Mucosa of descending colon (tissue), 3 donors: Measurements from ENCODE around the gene BICRA. TPM values are rescaled to one million over a fixed set of nuclear protein-coding genes. Genes with fewer than 3 reads are reported as not detected.

Source experiments
- ATAC-seq: fragments of 200-7000 bp; cut with Tn5 transposase; one replicate; pipeline ENCODE4 v1.9.1; 2020; ENCODE audit warnings: mild to moderate bottlenecking, moderate library complexity
- DNase-seq, 3 donors: peaks; one replicate each; pipeline ENCODE4 v3.0.0-alpha.2; 2020
- H3K36me3 ChIP-seq: fragments of 200-600 bp; one replicate; pipeline ENCODE4 v1.8.0; 2021; ENCODE audit warnings: low read depth, mild to moderate bottlenecking
- H3K4me1 ChIP-seq: fragments of 200-600 bp; one replicate; pipeline ENCODE4 v1.8.0; 2021; ENCODE audit warnings: low read depth, mild to moderate bottlenecking
- H3K4me3 ChIP-seq: fragments of 200-600 bp; one replicate; pipeline ENCODE4 v1.8.0; 2021; ENCODE audit warnings: mild to moderate bottlenecking
- H3K9me3 ChIP-seq: fragments of 200-600 bp; one replicate; pipeline ENCODE4 v1.8.0; 2021; ENCODE audit warnings: mild to moderate bottlenecking
- intact Hi-C, 2 donors: fragments of 100-400 bp; cut with DNase I in 1 of 2; cut with micrococcal nuclease in 1 of 2; formaldehyde crosslinking; loops; one replicate each; pipeline versions ENCODE4 v1.11.0 to v1.11.1; 2022; cut with DNase I, micrococcal nuclease
- total RNA-seq, 3 donors: library from RNA; stranded (reverse); fragmentation: NEBNext Ultra II Directional in 2 of 3; extraction: Animal tissue kit (Norgen Biotek cat#: 25700) in 2 of 3; gene quantifications; one replicate each; pipeline versions ENCODE4 v1.2.1 to v1.2.4, GENCODE V29; 2021 to 2023
- TF ChIP-seq, protein P1 (sequence below): fragments of 200-600 bp; IDR thresholded peaks from one replicate; pipeline ENCODE4 v1.8.0; 2022; ENCODE audit warnings: antibody characterized with exemption, mild to moderate bottlenecking
- donor health status: DM: no; HTN: no; CAD: no; lungs with moderate emphysema.
- donor health status: DM: no; HTN: no; CAD: no.
- donor health status: DM: no; HTN: yes; CAD: no.

The BICRA gene
- total RNA-seq, 3 donors from 2014 or later = 18.1 to 19.7 (median 18.5) TPM

GRCh38 chr19:47608074-47608918 is 638 bp upstream of the BICRA start:
- H3K4me1 ChIP-seq = peaks cover 17% of the 10 kb centered on the region
- DNase-seq (peak; percentile 95 to 98 (median 96)), ATAC-seq (peak; percentile 94)
- intact Hi-C loops = loop anchor here in 1 of 2 donors (10.0 kb wide), 1 partner anchor 93 kb away; the partner anchor contains the start of gene NAPA
- TF ChIP-seq, protein P1, sequence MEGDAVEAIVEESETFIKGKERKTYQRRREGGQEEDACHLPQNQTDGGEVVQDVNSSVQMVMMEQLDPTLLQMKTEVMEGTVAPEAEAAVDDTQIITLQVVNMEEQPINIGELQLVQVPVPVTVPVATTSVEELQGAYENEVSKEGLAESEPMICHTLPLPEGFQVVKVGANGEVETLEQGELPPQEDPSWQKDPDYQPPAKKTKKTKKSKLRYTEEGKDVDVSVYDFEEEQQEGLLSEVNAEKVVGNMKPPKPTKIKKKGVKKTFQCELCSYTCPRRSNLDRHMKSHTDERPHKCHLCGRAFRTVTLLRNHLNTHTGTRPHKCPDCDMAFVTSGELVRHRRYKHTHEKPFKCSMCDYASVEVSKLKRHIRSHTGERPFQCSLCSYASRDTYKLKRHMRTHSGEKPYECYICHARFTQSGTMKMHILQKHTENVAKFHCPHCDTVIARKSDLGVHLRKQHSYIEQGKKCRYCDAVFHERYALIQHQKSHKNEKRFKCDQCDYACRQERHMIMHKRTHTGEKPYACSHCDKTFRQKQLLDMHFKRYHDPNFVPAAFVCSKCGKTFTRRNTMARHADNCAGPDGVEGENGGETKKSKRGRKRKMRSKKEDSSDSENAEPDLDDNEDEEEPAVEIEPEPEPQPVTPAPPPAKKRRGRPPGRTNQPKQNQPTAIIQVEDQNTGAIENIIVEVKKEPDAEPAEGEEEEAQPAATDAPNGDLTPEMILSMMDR = no peak
- no peaks in the 10 kb centered on the region for H3K9me3 ChIP-seq
- peak overlapping the region; percentile 76 for H3K4me3 ChIP-seq
- H3K36me3 ChIP-seq = no peaks in the 10 kb centered on the region

- intact Hi-C loops = loop anchor here in 1 of 2 donors (10.0 kb wide), 1 partner anchor 95 kb away; the partner anchor contains the start of gene NAPA
- peak; percentile 67 to 81 (median 75) for DNase-seq
- no peaks in the 10 kb centered on the region for H3K9me3 ChIP-seq
- TF ChIP-seq, protein P1 = no peak
- H3K4me3 ChIP-seq = peak overlapping the region; percentile 76
- peaks cover 19% of the 10 kb centered on the region for H3K4me1 ChIP-seq
- H3K36me3 ChIP-seq = no peaks in the 10 kb centered on the region
- ATAC-seq = peak; percentile 47
Observed at GRCh38 chr19:47609906-47610894, 1.3 kb downstream of the BICRA start.

DNA sequence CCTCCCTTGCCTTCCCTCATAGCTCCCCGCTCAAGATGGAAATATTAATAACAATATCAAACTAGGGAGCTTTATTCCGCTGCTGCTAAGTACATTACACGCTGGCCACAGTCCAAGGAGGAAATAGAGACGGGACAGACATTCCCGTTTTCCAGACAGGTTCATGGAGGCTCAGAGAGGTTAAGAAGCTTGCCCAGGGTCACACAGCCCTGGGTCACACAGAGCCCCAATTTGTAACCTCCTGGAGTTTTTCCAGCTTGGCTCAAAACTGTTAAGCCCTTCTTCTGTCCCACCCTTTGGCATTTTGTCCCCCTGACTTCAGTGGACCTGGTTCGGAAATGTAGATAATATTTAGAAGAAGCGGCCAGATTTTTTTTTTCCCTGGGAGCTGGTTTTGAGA is 2.0 kb downstream of the BICRA start:
- Histone ChIP-seq H3K9me3 (no peaks in the 10 kb centered on the region), H3K4me1 (peaks cover 19% of the 10 kb centered on the region), H3K36me3 (no peaks in the 10 kb centered on the region), H3K4me3 (no peak overlapping the region)
- DNase-seq = peak in 1 of 3 donors; percentile 61
- ATAC-seq = no peak
- intact Hi-C loops = no loop called here
- TF ChIP-seq, protein P1 = no peak

DNA sequence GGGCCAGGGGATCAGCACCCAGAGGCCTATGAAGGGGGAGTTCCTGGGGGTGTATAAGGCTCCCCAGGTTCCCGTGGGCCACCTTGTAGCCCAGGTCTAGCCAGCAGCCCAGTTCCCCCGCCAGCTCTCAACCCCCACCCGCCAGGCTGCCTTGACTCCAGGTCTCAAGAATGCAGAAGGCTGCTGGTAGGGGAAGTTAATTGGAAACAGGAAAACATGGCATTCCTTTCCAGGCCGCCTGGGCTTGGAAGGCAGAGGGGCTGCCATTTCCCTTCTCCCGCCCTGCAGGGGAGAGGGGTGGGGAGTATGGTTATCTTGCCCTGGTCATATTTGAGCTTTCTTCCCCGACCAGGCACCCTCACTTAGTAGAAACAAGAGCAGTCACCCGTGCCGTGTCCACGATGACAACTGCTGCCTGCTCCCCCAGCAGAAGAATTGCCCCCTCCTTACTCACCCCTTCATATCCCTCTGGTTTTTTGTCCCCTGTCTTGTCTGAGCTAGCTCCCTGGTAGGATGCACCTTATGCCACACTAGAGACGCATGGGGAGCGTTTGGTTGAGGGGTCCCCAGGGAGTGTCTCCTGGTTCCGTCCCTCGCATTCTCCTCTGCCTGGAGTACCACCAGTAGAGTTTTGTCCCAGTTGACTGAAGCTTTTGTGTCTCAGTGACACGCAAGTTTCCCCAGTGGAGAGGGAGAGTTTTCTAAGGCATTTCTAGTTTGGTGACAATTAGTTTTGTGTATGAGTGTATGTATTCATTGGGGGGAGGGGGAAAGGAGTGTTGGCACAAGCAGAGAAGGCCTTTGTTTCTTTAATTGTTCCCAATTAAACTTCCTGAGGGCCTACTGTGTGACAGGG is 4.5 kb downstream of the BICRA start:
- DNase-seq (no peak), ATAC-seq (no peak)
- Histone ChIP-seq H3K9me3 (no peaks in the 10 kb centered on the region), H3K4me3 (no peak overlapping the region), H3K4me1 (peaks cover 15% of the 10 kb centered on the region), H3K36me3 (no peaks in the 10 kb centered on the region)
- intact Hi-C loops = no loop called here
- TF ChIP-seq, protein P1 = no peak

DNA sequence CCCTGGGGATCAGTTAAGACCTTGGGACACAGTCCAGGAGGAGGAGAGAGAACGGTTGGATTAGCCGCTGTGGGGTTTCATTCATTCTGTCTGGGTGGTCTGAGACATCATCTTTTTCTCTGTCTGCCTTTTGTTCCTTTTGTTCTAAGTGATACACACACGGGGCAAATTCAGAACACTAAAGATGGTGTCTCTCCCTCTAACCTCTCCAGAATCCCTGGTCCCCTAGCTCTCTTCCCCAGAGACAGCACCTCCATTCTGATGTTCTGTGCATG is 5.0 kb downstream of the BICRA start:
- TF ChIP-seq, protein P1 = no peak
- no peaks in the 10 kb centered on the region for H3K36me3 ChIP-seq
- ATAC-seq (no peak), DNase-seq (no peak)
- peaks cover 20% of the 10 kb centered on the region for H3K4me1 ChIP-seq
- no peaks in the 10 kb centered on the region for H3K9me3 ChIP-seq
- intact Hi-C loops = no loop called here
- H3K4me3 ChIP-seq = no peak overlapping the region
